ENCODE data around the gene MRPL52. TPM values are rescaled to one million over a fixed set of nuclear protein-coding genes. Genes with fewer than 3 reads are reported as not detected.

MRPL52 gene
- total and polyA plus RNA-seq, 2 of the 13 experiments (the other 11 are each of a cell fraction or from before 2014, with no cell fraction given) = 118 to 329 TPM

DNA sequence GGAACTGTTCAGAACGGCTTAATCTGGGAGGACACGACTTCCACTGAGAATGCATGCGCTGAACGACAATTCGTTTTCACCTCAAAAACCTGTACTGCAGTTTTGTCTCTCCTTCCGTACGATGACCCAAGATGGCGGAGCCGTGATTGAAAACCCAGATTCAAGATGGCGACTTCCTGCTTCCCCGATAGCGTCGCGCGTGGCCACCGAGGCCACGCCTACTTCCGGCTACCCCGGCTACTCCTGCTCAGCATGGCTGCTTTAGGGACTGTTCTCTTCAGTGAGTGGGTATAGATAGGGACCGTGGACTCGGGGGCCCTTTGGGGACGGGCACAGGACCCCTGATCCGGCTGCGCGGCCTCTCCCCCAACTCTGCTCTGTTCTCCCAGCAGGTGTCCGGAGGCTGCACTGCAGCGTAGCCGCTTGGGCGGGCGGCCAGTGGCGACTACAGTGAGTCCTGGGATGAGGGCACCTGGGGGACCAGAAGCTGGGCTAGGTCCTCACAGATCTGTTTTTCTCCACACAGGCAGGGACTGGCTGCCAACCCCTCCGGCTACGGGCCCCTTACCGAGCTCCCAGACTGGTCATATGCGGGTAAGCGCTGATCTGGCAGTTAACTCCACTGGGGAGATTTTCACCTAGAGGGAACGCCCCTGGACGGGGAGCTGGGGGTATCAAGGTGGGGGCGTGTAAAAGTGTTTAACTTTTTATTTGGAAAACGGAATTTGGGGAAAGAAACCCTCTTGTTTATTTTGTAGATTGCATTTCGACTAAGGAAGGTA is at the start of gene MRPL52 (continued):
- TF ChIP-seq POLR2G (IDR thresholded peaks at IDR 0.05; ENCODE audit: low read depth, low read length) = peak; percentile 99
- TF ChIP-seq SNAI1 (CRISPR knock-in tag; IDR thresholded peaks at IDR 0.05; ENCODE audit: borderline replicate concordance) = no peak; the same call in 1 of the 2 replicates
- 0 out of 2 replicates have a peak, but pooled peaks have one; percentile 13 for TF ChIP-seq REXO4 (CRISPR knock-in tag; IDR thresholded peaks at IDR 0.05; ENCODE audit: borderline replicate concordance)
- TF ChIP-seq, protein P1, sequence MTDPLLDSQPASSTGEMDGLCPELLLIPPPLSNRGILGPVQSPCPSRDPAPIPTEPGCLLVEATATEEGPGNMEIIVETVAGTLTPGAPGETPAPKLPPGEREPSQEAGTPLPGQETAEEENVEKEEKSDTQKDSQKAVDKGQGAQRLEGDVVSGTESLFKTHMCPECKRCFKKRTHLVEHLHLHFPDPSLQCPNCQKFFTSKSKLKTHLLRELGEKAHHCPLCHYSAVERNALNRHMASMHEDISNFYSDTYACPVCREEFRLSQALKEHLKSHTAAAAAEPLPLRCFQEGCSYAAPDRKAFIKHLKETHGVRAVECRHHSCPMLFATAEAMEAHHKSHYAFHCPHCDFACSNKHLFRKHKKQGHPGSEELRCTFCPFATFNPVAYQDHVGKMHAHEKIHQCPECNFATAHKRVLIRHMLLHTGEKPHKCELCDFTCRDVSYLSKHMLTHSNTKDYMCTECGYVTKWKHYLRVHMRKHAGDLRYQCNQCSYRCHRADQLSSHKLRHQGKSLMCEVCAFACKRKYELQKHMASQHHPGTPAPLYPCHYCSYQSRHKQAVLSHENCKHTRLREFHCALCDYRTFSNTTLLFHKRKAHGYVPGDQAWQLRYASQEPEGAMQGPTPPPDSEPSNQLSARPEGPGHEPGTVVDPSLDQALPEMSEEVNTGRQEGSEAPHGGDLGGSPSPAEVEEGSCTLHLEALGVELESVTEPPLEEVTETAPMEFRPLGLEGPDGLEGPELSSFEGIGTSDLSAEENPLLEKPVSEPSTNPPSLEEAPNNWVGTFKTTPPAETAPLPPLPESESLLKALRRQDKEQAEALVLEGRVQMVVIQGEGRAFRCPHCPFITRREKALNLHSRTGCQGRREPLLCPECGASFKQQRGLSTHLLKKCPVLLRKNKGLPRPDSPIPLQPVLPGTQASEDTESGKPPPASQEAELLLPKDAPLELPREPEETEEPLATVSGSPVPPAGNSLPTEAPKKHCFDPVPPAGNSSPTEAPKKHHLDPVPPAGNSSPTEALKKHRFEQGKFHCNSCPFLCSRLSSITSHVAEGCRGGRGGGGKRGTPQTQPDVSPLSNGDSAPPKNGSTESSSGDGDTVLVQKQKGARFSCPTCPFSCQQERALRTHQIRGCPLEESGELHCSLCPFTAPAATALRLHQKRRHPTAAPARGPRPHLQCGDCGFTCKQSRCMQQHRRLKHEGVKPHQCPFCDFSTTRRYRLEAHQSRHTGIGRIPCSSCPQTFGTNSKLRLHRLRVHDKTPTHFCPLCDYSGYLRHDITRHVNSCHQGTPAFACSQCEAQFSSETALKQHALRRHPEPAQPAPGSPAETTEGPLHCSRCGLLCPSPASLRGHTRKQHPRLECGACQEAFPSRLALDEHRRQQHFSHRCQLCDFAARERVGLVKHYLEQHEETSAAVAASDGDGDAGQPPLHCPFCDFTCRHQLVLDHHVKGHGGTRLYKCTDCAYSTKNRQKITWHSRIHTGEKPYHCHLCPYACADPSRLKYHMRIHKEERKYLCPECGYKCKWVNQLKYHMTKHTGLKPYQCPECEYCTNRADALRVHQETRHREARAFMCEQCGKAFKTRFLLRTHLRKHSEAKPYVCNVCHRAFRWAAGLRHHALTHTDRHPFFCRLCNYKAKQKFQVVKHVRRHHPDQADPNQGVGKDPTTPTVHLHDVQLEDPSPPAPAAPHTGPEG (CRISPR knock-in tag; IDR thresholded peaks at IDR 0.05) = peak; percentile 78
- peak; percentile 59; the same call in 1 of the 2 replicates for TF ChIP-seq ZFP82 (CRISPR knock-in tag; IDR thresholded peaks at IDR 0.05; ENCODE audit: borderline replicate concordance)
- TF ChIP-seq, protein P2, sequence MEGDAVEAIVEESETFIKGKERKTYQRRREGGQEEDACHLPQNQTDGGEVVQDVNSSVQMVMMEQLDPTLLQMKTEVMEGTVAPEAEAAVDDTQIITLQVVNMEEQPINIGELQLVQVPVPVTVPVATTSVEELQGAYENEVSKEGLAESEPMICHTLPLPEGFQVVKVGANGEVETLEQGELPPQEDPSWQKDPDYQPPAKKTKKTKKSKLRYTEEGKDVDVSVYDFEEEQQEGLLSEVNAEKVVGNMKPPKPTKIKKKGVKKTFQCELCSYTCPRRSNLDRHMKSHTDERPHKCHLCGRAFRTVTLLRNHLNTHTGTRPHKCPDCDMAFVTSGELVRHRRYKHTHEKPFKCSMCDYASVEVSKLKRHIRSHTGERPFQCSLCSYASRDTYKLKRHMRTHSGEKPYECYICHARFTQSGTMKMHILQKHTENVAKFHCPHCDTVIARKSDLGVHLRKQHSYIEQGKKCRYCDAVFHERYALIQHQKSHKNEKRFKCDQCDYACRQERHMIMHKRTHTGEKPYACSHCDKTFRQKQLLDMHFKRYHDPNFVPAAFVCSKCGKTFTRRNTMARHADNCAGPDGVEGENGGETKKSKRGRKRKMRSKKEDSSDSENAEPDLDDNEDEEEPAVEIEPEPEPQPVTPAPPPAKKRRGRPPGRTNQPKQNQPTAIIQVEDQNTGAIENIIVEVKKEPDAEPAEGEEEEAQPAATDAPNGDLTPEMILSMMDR (CRISPR knock-in tag; IDR thresholded peaks at IDR 0.05) = peak; percentile 37
- 0 out of 2 replicates have a peak, but pooled peaks have one; percentile 57 for TF ChIP-seq ZNF670 (CRISPR knock-in tag; IDR thresholded peaks at IDR 0.05; ENCODE audit: borderline replicate concordance)
- peak; percentile 68; the same call in 1 of the 2 replicates for TF ChIP-seq ZNF709 (CRISPR knock-in tag; IDR thresholded peaks at IDR 0.05)
- TF ChIP-seq, protein P3, sequence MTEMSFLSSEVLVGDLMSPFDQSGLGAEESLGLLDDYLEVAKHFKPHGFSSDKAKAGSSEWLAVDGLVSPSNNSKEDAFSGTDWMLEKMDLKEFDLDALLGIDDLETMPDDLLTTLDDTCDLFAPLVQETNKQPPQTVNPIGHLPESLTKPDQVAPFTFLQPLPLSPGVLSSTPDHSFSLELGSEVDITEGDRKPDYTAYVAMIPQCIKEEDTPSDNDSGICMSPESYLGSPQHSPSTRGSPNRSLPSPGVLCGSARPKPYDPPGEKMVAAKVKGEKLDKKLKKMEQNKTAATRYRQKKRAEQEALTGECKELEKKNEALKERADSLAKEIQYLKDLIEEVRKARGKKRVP (CRISPR knock-in tag; IDR thresholded peaks at IDR 0.05) = no peak
- peak; percentile 83 for TF ChIP-seq TAF15 (IDR thresholded peaks at IDR 0.05; ENCODE audit: low read depth, low read length, poor library complexity, severe bottlenecking)
- peak; percentile 88 for TF ChIP-seq KMT2B (CRISPR knock-in tag; IDR thresholded peaks at IDR 0.05)
- TF ChIP-seq TCF7 (IDR thresholded peaks at IDR 0.05; ENCODE audit: low read depth) = no peak
- peak; percentile 75; the same call in 1 of the 2 replicates for TF ChIP-seq ZFY (CRISPR knock-in tag; IDR thresholded peaks at IDR 0.05)
- no peak; the same call in 1 of the 2 replicates for TF ChIP-seq KLF15 (CRISPR knock-in tag; IDR thresholded peaks at IDR 0.05; ENCODE audit: borderline replicate concordance)
- peak; percentile 92; the same call in 1 of the 2 replicates for TF ChIP-seq ZBTB42 (CRISPR knock-in tag; IDR thresholded peaks at IDR 0.05)
- TF ChIP-seq XRCC5 (optimal IDR thresholded peaks at IDR 0.05; ENCODE audit: low read length) = peak; percentile 91
- no peak; the same call in 1 of the 2 replicates for TF ChIP-seq ZNF326 (CRISPR knock-in tag; IDR thresholded peaks at IDR 0.05; ENCODE audit: borderline replicate concordance)

Measured in HepG2 (cell line).